HCT116 (cell line): Measurements from ENCODE around the gene EPS15. TPM values are rescaled to one million over a fixed set of nuclear protein-coding genes. Genes with fewer than 3 reads are reported as not detected.

Source experiments
- ATAC-seq: fragments of 200-7000 bp; cut with Tn5 transposase; 2 replicates; pipeline ENCODE4 v1.9.1; 2020; ENCODE audit warnings: mild to moderate bottlenecking, moderate library complexity
- BruUV-seq: library from RNA; stranded (reverse); fragments of 400-500 nt; replicated peaks from 2 replicates; lab custom pipeline; 2021; lab: Mats Ljungman, UMichigan
- CTCF ChIA-PET: fragments of 300-600 bp; sonication (Branson Sonifier 250); formaldehyde crosslinking; loops from one replicate; lab custom pipeline; 2021; ENCODE audit warnings: antibody characterized with exemption; lab: Charles Lee
- POLR2A ChIA-PET: fragments of 300-600, 350-600 bp; sonication (Branson Sonifier 250); formaldehyde crosslinking; loops from one replicate; lab custom pipeline; 2021; ENCODE audit warnings: antibody characterized with exemption; lab: Charles Lee
- RAD21 ChIA-PET, 2 experiments: fragments of 300-600 bp; sonication (Branson Sonifier 250); formaldehyde crosslinking; loops; one replicate each; lab custom pipeline; 2023; ENCODE audit warnings: low total read pairs in 2 of 2; ENCODE audit not compliant: uncharacterized antibody in 2 of 2, unreplicated experiment in 2 of 2, low non-redundant PET in 1 of 2; lab: Charles Lee
- DNase-seq: peaks from one replicate; pipeline ENCODE4 v3.0.0-alpha.2; 2010; ENCODE audit warnings: low read depth, low spot score
- H2AFZ ChIP-seq: fragments of 200-600 bp; shearing (Covaris generic), sonication (generic); 2 replicates; pipeline ENCODE4 v1.6.1; 2017; ENCODE audit warnings: low read depth, mixed run types, mixed read lengths, antibody characterized with exemption, low read length; ENCODE audit not compliant: poor library complexity, severe bottlenecking
- H3K27ac ChIP-seq: 2 replicates; pipeline ENCODE4 v1.5.1; 2012; ENCODE audit warnings: low read depth, low read length
- H3K27me3 ChIP-seq: fragments of 200-600 bp; sonication (generic); 2 replicates; pipeline ENCODE4 v1.6.1; 2016; ENCODE audit warnings: mixed run types, low read length, mixed read lengths; ENCODE audit not compliant: insufficient read depth
- H3K36me3 ChIP-seq, 2 experiments: fragments of 200-500 bp in 1 of 2; fragments of 200-600 bp in 1 of 2; sonication (Bioruptor generic) in 1 of 2; sonication (generic) in 1 of 2; 2 replicates each; pipeline versions ENCODE4 v1.5.1 to v1.6.1; 2014 to 2016; ENCODE audit warnings: low read length in 2 of 2, inconsistent platforms in 1 of 2, mixed read lengths in 1 of 2, mixed run types in 1 of 2; ENCODE audit not compliant: insufficient read depth in 2 of 2, control insufficient read depth in 1 of 2
- H3K4me1 ChIP-seq, 2 experiments: fragments of 200-600 bp in 1 of 2; sonication (generic) in 1 of 2; 2 replicates each; pipeline versions ENCODE4 v1.5.1 to v1.6.1; 2012 to 2017; ENCODE audit warnings: low read length in 2 of 2, inconsistent platforms in 1 of 2, mild to moderate bottlenecking in 1 of 2, mixed read lengths in 1 of 2, mixed run types in 1 of 2, moderate library complexity in 1 of 2; ENCODE audit not compliant: insufficient read depth in 2 of 2, control insufficient read depth in 1 of 2
- H3K4me2 ChIP-seq: fragments of 200-600 bp; sonication (generic); 2 replicates; pipeline ENCODE4 v1.6.1; 2017; ENCODE audit warnings: mixed run types, low read length, mixed read lengths
- H3K4me3 ChIP-seq, 2 experiments: fragments of 200-600 bp in 1 of 2; sonication (generic) in 1 of 2; replicated peaks in 1 of 2; 2 replicates each; pipeline ENCODE4 v1.5.1; 2011 to 2016; ENCODE audit warnings: low read length in 2 of 2, control low read depth in 1 of 2, low read depth in 1 of 2, mild to moderate bottlenecking in 1 of 2, mixed read lengths in 1 of 2, mixed run types in 1 of 2
- H3K79me2 ChIP-seq: fragments of 200-600 bp; sonication (generic); 2 replicates; pipeline ENCODE4 v1.6.1; 2017; ENCODE audit warnings: mild to moderate bottlenecking, mixed run types, low read length, moderate library complexity, mixed read lengths; ENCODE audit not compliant: insufficient read depth
- H3K9ac ChIP-seq: fragments of 200-600 bp; sonication (generic); 2 replicates; pipeline ENCODE4 v1.6.1; 2016; ENCODE audit warnings: low read length, mixed read lengths
- H3K9me2 ChIP-seq: fragments of 200-600 bp; sonication (generic), shearing (Covaris generic); 2 replicates; pipeline ENCODE4 v1.6.1; 2017; ENCODE audit warnings: mixed run types, mild to moderate bottlenecking, moderate library complexity; ENCODE audit not compliant: insufficient read depth
- H3K9me3 ChIP-seq, 2 experiments: fragments of 200-500 bp in 1 of 2; fragments of 200-600 bp in 1 of 2; sonication (Bioruptor generic) in 1 of 2; sonication (generic) in 1 of 2; 2 replicates each; pipeline ENCODE4 v1.6.1; 2014 to 2017; ENCODE audit warnings: low read length in 2 of 2, mixed read lengths in 2 of 2, inconsistent platforms in 1 of 2, low read depth in 1 of 2, mild to moderate bottlenecking in 1 of 2, mixed run types in 1 of 2, moderate library complexity in 1 of 2; ENCODE audit not compliant: control insufficient read depth in 1 of 2, insufficient read depth in 1 of 2
- H4K20me1 ChIP-seq: fragments of 200-600 bp; sonication (generic), shearing (Covaris generic); 2 replicates; pipeline ENCODE4 v1.6.1; 2017; ENCODE audit warnings: mixed run types, mild to moderate bottlenecking, moderate library complexity; ENCODE audit not compliant: insufficient read depth
- CBX3 ChIP-seq: IDR thresholded peaks from 2 replicates; pipeline ENCODE4 v1.6.1; 2012; ENCODE audit warnings: low read depth
- ELF1 ChIP-seq: IDR thresholded peaks from 2 replicates; pipeline ENCODE4 v1.6.1; 2012; ENCODE audit warnings: low read depth, borderline replicate concordance
- EZH2phosphoT487 ChIP-seq: fragments of 200-600 bp; IDR thresholded peaks from 2 replicates; pipeline ENCODE4 v1.6.1; 2018; ENCODE audit warnings: antibody characterized with exemption, borderline replicate concordance
- POLR2A ChIP-seq: IDR thresholded peaks from 2 replicates; pipeline ENCODE4 v1.7.0; 2011; ENCODE audit warnings: borderline replicate concordance; ENCODE audit not compliant: insufficient read depth, insufficient read length; ENCODE audit errors: extremely low read depth
- POLR2AphosphoS5 ChIP-seq: IDR thresholded peaks from 2 replicates; pipeline ENCODE4 v1.6.1; 2011; ENCODE audit warnings: mild to moderate bottlenecking, low read depth, low read length, moderate library complexity
- RAD21 ChIP-seq: IDR thresholded peaks from 2 replicates; pipeline ENCODE4 v1.6.1; 2012; ENCODE audit warnings: low read depth, mild to moderate bottlenecking
- SP1 ChIP-seq: IDR thresholded peaks from 2 replicates; pipeline ENCODE4 v1.6.1; 2012; ENCODE audit warnings: low read depth
- SRF ChIP-seq: IDR thresholded peaks from 2 replicates; pipeline ENCODE4 v1.6.1; 2012; ENCODE audit warnings: low read depth
- YY1 ChIP-seq: IDR thresholded peaks from 2 replicates; pipeline ENCODE4 v1.6.1; 2011; ENCODE audit warnings: low read length, low read depth, moderate library complexity, mild to moderate bottlenecking; ENCODE audit not compliant: insufficient replicate concordance; ENCODE audit errors: extremely low read depth
- ZFX ChIP-seq: fragments of 450-650 bp; IDR thresholded peaks from 2 replicates; pipeline ENCODE4 v1.6.1; 2017
- ZNF274 ChIP-seq: fragments of 200-500 bp; sonication (Bioruptor generic); IDR thresholded peaks from 2 replicates; pipeline ENCODE4 v1.6.1; 2014; ENCODE audit warnings: mild to moderate bottlenecking, low read depth, low read length, inconsistent platforms
- intact Hi-C: fragments of 100-400 bp; cut with micrococcal nuclease; formaldehyde crosslinking; loops from 2 replicates; pipeline ENCODE4 v1.10.0; 2022
- total RNA-seq: library from RNA; stranded (reverse); gene quantifications from one replicate; pipeline ENCODE4 v1.2.1, GENCODE V29; 2021; ENCODE audit not compliant: unreplicated experiment
- TF ChIP-seq, protein P1 (sequence below): IDR thresholded peaks from 2 replicates; pipeline ENCODE4 v1.6.1; 2011; ENCODE audit warnings: mild to moderate bottlenecking, low read length, moderate library complexity; ENCODE audit not compliant: insufficient replicate concordance; ENCODE audit errors: extremely low read depth
- TF ChIP-seq, protein P2 (sequence below): IDR thresholded peaks from 2 replicates; pipeline ENCODE4 v1.6.1; 2012; ENCODE audit warnings: low read depth
- TF ChIP-seq, protein P3 (sequence below): IDR thresholded peaks from 2 replicates; pipeline ENCODE4 v1.6.1; 2012

EPS15 gene
- total RNA-seq, 1 experiment from 2014 or later = 41.2 TPM

DNA sequence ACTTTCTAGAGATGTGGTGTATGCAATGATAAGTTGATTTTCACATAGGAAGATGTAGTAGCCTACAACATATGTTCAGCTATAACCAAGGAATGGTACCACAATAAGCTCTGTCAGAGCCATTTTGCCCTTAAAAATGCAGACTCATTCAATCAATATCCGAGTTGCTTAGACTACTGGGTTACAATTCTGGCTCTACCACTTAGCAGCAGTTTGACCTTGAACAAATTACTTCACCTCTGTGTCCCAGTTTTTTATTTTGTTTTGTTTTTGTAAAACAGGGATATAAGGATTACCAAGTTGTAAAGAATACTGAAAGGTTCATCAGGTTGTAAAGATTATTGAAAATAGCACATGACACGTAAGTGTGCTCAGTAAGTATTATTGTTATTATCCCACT, 9.3 kb downstream of the EPS15 start:
- H3K27me3 ChIP-seq = no peaks in the 10 kb centered on the region
- H3K27ac ChIP-seq = no peak overlapping the region
- no peaks in the 10 kb centered on the region for H4K20me1 ChIP-seq
- no peaks in the 10 kb centered on the region for H3K9me2 ChIP-seq
- ChIA-PET RAD21 (no interaction called here), CTCF (no interaction called here), POLR2A (no interaction called here)
- peaks cover 78% of the 10 kb centered on the region for H3K79me2 ChIP-seq
- no peak overlapping the region for H3K9ac ChIP-seq
- ATAC-seq (no peak), DNase-seq (no peak)
- H3K4me3 ChIP-seq = no peak overlapping the region
- H3K4me2 ChIP-seq = no peak overlapping the region
- no peak overlapping the region for H2AFZ ChIP-seq
- H3K9me3 ChIP-seq = no peaks in the 10 kb centered on the region
- intact Hi-C loops = no loop called here
- TF ChIP-seq SP1 (no peak), EZH2phosphoT487 (no peak)
- no peaks in the 10 kb centered on the region for H3K36me3 ChIP-seq
- no TSS peak for BruUV-seq
- H3K4me1 ChIP-seq = peaks cover 0 to 7% of the 10 kb centered on the region in 2 experiments; a peak in 1 of 4 replicates

DNA sequence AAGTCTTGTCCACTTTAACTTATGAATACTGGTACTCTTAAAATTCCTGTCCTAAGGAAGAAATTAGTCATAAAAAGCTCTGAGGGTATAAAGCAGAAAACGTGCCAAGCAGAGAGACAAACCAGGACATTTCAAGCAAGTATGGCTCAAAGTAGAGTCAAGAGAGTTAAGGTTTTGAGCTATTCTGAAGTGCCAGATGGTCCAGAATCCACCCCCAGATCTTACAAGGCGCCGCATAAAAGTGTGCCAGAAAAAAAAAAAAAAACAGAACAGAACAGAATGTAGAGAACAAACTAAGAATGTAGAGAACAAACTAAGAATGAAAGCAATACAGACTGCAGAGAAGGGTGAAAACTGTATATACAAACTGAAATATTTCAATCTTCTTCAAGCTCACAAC, 12.5 kb downstream of the EPS15 start:
- Histone ChIP-seq H3K9me3 (no peaks in the 10 kb centered on the region), H3K9me2 (no peaks in the 10 kb centered on the region), H4K20me1 (no peaks in the 10 kb centered on the region), H3K9ac (no peak overlapping the region), H3K4me3 (no peak overlapping the region), H3K36me3 (no peaks in the 10 kb centered on the region), H3K27ac (no peak overlapping the region), H3K27me3 (no peaks in the 10 kb centered on the region), H3K4me1 (peaks cover 0 to 7% of the 10 kb centered on the region in 2 experiments; a peak in 1 of 4 replicates), H3K4me2 (no peak overlapping the region), H3K79me2 (peaks cover 57% of the 10 kb centered on the region), H2AFZ (no peak overlapping the region)
- ChIA-PET RAD21 (no interaction called here), POLR2A (no interaction called here), CTCF (no interaction called here)
- DNase-seq = no peak
- TSS peak; percentile 11 for BruUV-seq
- intact Hi-C loops = no loop called here
- no peak for ATAC-seq
- TF ChIP-seq, protein P1, sequence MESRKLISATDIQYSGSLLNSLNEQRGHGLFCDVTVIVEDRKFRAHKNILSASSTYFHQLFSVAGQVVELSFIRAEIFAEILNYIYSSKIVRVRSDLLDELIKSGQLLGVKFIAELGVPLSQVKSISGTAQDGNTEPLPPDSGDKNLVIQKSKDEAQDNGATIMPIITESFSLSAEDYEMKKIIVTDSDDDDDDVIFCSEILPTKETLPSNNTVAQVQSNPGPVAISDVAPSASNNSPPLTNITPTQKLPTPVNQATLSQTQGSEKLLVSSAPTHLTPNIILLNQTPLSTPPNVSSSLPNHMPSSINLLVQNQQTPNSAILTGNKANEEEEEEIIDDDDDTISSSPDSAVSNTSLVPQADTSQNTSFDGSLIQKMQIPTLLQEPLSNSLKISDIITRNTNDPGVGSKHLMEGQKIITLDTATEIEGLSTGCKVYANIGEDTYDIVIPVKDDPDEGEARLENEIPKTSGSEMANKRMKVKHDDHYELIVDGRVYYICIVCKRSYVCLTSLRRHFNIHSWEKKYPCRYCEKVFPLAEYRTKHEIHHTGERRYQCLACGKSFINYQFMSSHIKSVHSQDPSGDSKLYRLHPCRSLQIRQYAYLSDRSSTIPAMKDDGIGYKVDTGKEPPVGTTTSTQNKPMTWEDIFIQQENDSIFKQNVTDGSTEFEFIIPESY = no peak
- TF ChIP-seq, protein P2, sequence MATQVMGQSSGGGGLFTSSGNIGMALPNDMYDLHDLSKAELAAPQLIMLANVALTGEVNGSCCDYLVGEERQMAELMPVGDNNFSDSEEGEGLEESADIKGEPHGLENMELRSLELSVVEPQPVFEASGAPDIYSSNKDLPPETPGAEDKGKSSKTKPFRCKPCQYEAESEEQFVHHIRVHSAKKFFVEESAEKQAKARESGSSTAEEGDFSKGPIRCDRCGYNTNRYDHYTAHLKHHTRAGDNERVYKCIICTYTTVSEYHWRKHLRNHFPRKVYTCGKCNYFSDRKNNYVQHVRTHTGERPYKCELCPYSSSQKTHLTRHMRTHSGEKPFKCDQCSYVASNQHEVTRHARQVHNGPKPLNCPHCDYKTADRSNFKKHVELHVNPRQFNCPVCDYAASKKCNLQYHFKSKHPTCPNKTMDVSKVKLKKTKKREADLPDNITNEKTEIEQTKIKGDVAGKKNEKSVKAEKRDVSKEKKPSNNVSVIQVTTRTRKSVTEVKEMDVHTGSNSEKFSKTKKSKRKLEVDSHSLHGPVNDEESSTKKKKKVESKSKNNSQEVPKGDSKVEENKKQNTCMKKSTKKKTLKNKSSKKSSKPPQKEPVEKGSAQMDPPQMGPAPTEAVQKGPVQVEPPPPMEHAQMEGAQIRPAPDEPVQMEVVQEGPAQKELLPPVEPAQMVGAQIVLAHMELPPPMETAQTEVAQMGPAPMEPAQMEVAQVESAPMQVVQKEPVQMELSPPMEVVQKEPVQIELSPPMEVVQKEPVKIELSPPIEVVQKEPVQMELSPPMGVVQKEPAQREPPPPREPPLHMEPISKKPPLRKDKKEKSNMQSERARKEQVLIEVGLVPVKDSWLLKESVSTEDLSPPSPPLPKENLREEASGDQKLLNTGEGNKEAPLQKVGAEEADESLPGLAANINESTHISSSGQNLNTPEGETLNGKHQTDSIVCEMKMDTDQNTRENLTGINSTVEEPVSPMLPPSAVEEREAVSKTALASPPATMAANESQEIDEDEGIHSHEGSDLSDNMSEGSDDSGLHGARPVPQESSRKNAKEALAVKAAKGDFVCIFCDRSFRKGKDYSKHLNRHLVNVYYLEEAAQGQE = no peak
- no peak for TF ChIP-seq CBX3
- TF ChIP-seq, protein P3, sequence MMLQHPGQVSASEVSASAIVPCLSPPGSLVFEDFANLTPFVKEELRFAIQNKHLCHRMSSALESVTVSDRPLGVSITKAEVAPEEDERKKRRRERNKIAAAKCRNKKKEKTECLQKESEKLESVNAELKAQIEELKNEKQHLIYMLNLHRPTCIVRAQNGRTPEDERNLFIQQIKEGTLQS = no peak
- TF ChIP-seq POLR2AphosphoS5 = no peak
- TF ChIP-seq ZNF274 = no peak
- no peak for TF ChIP-seq SRF
- TF ChIP-seq YY1 = no peak
- no peak for TF ChIP-seq ZFX
- no peak for TF ChIP-seq RAD21
- no peak for TF ChIP-seq ELF1
- no peak for TF ChIP-seq POLR2A
- no peak for TF ChIP-seq SP1
